ENCODE measurements around the gene NTMT1. TPM values are rescaled to one million over a fixed set of nuclear protein-coding genes. Genes with fewer than 3 reads are reported as not detected.

NTMT1 gene
- total RNA-seq, 1 donor from 2014 or later, result 25.1 TPM

DNA sequence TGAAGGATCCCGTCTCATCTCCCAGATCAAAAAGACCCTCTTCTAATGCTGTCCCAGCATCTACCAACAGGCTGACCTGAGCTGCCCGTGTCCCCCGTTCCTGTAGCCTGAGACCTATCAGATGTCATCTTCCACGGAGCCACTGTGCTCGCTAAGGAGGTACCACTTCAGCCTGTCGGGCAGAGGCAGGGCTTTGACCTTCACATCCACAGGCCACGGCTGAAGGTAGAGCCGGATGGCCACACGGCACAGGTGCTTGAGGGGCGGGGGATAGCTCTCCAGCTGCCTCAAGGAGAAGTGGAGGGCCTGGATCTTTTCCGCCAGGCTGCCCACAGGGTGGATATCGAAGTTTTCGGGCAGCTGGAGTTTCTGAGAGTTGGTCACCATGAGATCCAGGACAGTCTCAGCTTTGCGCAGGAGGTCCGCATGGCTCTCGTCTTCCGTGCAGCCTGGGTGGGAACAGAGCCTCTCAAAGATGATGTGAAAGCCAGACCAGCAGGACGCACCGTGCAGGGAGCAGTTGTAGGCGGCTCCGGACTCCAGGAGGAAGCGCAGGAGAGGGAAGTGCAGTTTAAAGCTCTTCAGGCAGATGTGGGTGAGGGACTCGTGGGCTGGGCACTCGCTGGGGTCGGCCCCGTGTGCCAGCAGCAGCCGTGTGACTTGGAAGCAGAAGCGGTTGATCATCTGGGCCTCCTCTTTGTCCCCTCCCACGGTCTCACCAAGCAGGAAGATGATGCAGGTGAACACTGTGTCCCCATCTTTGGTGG lies 11.9 kb downstream of the NTMT1 start:
- Histone ChIP-seq H3K36me3 (peaks cover 66% of the 10 kb centered on the region), H3K9me3 (no peaks in the 10 kb centered on the region), H3K4me3 (no peak overlapping the region), H3K27ac (no peak overlapping the region), H3K27me3 (ENCODE audit: low read depth) (no peaks in the 10 kb centered on the region), H3K4me1 (peaks cover 26% of the 10 kb centered on the region)
- no peak for DNase-seq
- TF ChIP-seq, protein P1, sequence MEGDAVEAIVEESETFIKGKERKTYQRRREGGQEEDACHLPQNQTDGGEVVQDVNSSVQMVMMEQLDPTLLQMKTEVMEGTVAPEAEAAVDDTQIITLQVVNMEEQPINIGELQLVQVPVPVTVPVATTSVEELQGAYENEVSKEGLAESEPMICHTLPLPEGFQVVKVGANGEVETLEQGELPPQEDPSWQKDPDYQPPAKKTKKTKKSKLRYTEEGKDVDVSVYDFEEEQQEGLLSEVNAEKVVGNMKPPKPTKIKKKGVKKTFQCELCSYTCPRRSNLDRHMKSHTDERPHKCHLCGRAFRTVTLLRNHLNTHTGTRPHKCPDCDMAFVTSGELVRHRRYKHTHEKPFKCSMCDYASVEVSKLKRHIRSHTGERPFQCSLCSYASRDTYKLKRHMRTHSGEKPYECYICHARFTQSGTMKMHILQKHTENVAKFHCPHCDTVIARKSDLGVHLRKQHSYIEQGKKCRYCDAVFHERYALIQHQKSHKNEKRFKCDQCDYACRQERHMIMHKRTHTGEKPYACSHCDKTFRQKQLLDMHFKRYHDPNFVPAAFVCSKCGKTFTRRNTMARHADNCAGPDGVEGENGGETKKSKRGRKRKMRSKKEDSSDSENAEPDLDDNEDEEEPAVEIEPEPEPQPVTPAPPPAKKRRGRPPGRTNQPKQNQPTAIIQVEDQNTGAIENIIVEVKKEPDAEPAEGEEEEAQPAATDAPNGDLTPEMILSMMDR (IDR thresholded peaks at IDR 0.05), result no peak
- no peak for ATAC-seq
- intact Hi-C loops (cut with DNase I), result no loop called here

DNA sequence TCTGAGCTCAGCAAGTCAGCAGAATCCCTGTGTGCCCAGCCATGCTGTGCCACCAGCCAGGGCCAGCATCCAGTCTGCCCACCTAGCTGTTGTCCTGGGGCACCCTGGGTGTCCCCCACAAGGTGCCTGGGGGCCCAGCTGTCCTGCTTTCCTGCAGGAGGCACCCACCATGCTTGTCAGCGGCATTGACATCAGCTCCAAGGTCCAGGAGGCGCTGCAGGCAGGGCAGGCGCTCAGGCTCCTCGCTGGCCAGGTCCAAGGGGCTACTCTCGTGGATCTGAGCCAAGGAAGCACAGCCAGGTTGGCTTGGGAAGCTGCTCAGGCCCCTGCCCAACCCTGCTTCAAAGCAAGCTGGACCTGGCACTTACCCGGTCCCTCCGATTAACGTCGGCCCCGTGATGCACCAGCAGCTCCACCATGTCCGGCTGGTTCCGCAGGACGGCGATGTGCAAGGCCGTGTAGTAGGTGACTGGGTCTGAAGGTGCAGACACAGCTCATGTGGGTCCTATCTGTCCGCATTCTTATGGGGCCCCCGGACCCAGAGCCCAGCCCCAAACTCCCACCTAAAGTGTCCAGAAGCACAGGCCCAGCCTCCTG lies 13.2 kb downstream of the NTMT1 start:
- TF ChIP-seq, protein P1 (IDR thresholded peaks at IDR 0.05), result no peak
- Histone ChIP-seq H3K9me3 (no peaks in the 10 kb centered on the region), H3K4me1 (peaks cover 26% of the 10 kb centered on the region), H3K4me3 (no peak overlapping the region), H3K27ac (no peak overlapping the region), H3K27me3 (ENCODE audit: low read depth) (no peaks in the 10 kb centered on the region), H3K36me3 (peaks cover 54% of the 10 kb centered on the region)
- intact Hi-C loops (cut with DNase I), result no loop called here
- ATAC-seq (no peak), DNase-seq (no peak)

DNA sequence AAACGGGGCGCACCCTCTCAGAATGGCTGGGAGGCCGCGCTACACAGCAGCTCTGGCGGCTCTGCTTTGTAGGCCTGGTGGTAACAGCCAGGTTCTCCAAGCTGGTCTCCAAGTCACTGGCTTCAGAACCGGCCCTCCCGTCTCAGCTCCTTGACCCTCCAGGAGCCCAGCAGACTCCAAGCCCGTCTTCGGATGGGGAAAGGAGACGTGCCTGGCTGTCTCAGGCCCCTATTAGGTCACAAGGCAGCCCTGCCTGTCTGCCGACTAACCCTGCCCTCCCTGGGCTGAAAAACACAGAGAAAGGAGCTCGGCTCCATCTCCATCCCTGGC lies 13.8 kb downstream of the NTMT1 start:
- H3K27ac ChIP-seq, result no peak overlapping the region

DNA sequence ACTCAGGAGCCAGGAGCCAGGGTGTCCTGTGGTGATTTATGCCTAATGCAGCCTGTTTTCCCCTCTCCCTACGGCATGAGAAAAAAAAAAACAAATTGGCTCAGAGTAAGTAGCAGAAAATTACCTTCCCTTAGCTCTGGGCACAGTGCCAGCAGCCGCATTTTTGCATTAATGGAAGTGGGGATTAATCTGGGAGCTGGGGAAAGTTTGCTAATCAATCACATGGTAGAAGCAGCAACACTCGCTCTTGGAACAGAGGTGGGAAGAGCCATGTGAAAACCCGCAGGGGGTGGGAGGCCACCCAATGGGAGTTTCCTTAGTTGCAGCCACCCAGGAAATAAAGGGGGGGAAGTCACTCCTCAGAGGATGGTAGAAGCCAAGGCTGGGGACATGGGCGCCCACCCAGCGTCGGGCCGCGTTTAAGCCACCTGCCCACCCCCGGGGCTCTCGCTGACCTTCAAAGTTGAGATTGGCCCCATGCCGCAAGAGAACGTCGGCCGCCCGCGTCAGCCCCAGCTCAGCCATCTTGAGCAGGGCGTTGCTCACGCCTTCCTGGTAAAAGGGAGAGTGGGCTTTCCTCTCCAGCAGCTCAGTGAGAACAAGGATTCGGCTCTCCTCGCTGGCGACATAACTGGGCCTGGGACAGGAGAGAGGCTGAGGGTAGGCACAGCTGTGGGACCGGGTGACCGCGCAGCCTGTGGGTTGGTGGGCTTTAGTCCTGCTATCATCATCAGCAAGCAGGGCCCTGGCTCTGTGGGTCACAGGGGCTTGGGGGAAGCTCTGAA lies 14.3 kb downstream of the NTMT1 start:
- intact Hi-C loops (cut with DNase I), result no loop called here
- TF ChIP-seq, protein P1 (IDR thresholded peaks at IDR 0.05), result no peak
- DNase-seq (no peak), ATAC-seq (no peak)
- H3K36me3 ChIP-seq, result peaks cover 42% of the 10 kb centered on the region
- no peaks in the 10 kb centered on the region for H3K27me3 ChIP-seq (ENCODE audit: low read depth)
- H3K27ac ChIP-seq, result no peak overlapping the region
- H3K9me3 ChIP-seq, result no peaks in the 10 kb centered on the region
- peak overlapping the region; percentile 100 for H3K4me3 ChIP-seq
- H3K4me1 ChIP-seq, result peaks cover 26% of the 10 kb centered on the region

More for the DNA sequence above, 13.8 kb downstream of the NTMT1 start:
- Histone ChIP-seq H3K27me3 (ENCODE audit: low read depth) (no peaks in the 10 kb centered on the region), H3K4me1 (peaks cover 26% of the 10 kb centered on the region), H3K9me3 (no peaks in the 10 kb centered on the region), H3K36me3 (peaks cover 48% of the 10 kb centered on the region), H3K4me3 (no peak overlapping the region)
- ATAC-seq (no peak), DNase-seq (no peak)
- TF ChIP-seq, protein P1 (IDR thresholded peaks at IDR 0.05), result no peak
- intact Hi-C loops (cut with DNase I), result no loop called here

DNA sequence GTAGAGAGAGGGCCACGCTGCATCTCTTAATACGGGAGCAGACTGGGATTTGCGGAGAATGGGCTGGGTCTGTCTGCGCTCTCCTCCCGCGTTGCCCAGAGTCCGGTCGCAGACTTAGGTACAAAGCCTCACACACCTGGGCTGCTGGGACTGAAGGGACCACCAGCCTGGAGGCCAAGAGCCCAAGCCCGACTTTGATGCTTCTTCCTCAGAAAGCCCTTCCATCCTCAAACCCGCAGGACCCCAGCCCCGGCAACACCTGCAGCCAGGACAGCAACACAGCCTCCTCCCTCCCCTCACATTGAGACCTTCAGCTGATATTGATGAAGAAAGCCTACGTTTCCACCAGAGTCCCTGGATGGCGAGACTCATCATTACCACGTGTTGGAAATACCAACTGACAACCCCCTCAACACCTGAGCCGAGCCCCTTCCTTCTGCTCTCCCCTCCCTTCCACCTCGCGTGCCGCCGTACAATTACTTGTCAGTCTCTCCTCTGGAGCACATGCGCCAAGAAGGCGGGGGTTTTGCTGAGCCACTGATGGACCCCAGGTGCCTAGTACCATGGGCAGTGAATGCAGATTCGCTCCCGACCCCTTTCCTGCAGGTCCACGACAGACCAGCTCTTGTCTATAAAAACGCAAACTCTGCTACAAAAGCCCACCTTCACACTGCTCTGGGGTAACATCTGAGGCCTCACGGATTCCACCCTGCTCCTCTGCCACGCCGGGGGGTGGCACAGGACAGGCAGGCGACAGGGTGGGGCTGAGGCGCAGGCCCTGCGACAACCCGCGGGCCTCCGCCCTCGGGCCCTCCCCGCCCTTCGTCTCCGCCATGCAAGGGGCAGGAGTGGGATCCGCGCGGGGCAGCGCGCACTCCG lies 15.1 kb downstream of the NTMT1 start:
- Histone ChIP-seq H3K4me3 (peak overlapping the region; percentile 100), H3K9me3 (no peaks in the 10 kb centered on the region), H3K4me1 (peaks cover 26% of the 10 kb centered on the region), H3K27ac (peak overlapping the region; percentile 89), H3K36me3 (peaks cover 34% of the 10 kb centered on the region), H3K27me3 (ENCODE audit: low read depth) (no peaks in the 10 kb centered on the region)
- DNase-seq, result no peak
- TF ChIP-seq, protein P1 (IDR thresholded peaks at IDR 0.05), result no peak
- peak in 1 of 2 donors; percentile 0 for ATAC-seq
- intact Hi-C loops (cut with DNase I), result no loop called here

Measured in lower lobe of right lung (tissue), 2 donors.